GM23248 (cell line): ENCODE results near the gene DENND5B.

Source experiments
- EZH2 ChIP-seq: fragments of 200-600 bp; sonication (generic); IDR thresholded peaks from 2 replicates; pipeline ENCODE4 v1.6.1; 2018; ENCODE audit warnings: antibody characterized with exemption, mild to moderate bottlenecking; ENCODE audit not compliant: insufficient read depth, poor library complexity, severe bottlenecking
- EZH2phosphoT487 ChIP-seq: fragments of 200-600 bp; sonication (generic); IDR thresholded peaks from 2 replicates; pipeline ENCODE4 v1.6.1; 2018; ENCODE audit warnings: antibody characterized with exemption, moderate library complexity, mild to moderate bottlenecking, low read depth; ENCODE audit not compliant: insufficient read depth

- TF ChIP-seq EZH2phosphoT487 (no peak), EZH2 (no peak)
Measured at GRCh38 chr12:31506515-31507306, 84.2 kb downstream of the DENND5B start.
